ENCODE data around the gene MDM4.
"Not testable (repeated sequence)": the region's sequence is repeated elsewhere in the genome, so short reads cannot be mapped to it uniquely, and the experiment has no call there.

Gene MDM4

GRCh38 chr1:204507317-204508105 is 8.7 kb upstream of the MDM4 start:
- DNase-seq = peak; percentile 61
- in situ Hi-C loops (cut with HindIII; ENCODE audit: low pct_ligation_motif_present, low pct_unique_long_range_greater_than_20kb, low sequenced_read_pairs) = no loop called here

- DNase-seq = no peak
- in situ Hi-C loops (cut with HindIII; ENCODE audit: low pct_ligation_motif_present, low pct_unique_long_range_greater_than_20kb, low sequenced_read_pairs) = no loop called here
Measured at GRCh38 chr1:204509186-204509635, 7.0 kb upstream of the MDM4 start.

DNA sequence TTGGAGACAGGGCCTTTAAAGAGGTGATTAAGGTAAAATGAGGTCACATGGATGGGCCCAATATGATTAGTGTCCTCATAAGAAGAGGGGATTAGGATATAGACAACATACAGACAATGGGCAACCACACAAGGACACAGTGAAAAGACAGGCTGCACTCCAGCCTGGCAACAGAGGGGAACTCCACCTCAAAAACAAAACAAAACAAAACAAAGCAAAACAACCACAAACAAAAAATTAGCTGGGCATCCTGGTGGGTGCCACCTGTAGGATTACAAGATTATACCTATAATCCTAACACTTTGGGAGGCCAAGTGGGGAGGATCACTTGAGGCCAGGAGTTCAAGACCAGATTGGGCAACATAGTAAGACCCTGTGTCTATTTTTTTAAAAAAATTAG is 4.8 kb upstream of the MDM4 start:
- DNase-seq = no peak
- in situ Hi-C loops (cut with HindIII; ENCODE audit: low pct_ligation_motif_present, low pct_unique_long_range_greater_than_20kb, low sequenced_read_pairs) = no loop called here

DNA sequence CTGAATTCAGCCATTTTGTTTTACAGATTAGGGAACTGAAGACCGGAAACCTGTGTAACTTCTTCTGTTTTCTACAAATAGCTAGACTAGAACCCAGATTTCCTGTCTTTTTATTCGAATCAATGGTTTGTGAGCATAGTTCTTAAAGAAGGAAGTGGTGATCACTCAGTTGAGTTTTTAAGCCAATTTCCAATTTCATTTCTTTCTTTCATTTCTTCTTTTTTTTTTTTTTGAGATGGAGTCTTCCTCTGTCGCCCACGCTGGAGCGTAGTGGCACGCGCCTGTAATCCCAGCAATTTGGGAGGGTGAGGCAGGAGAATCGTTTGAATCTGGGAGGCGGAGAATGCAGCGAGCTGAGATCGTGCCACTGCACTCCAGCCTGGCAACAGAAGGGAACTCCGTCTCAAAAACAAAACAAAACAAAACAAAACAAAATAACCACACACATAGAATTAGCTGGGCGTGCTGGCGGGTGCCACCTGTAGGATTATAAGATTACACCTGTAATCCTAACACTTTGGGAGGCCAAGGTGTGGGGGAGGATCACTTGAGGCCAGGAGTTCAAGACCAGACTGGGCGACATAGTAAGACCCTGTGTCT is 3.0 kb upstream of the MDM4 start:
- DNase-seq = no peak
- in situ Hi-C loops (cut with HindIII; ENCODE audit: low pct_ligation_motif_present, low pct_unique_long_range_greater_than_20kb, low sequenced_read_pairs) = no loop called here

DNA sequence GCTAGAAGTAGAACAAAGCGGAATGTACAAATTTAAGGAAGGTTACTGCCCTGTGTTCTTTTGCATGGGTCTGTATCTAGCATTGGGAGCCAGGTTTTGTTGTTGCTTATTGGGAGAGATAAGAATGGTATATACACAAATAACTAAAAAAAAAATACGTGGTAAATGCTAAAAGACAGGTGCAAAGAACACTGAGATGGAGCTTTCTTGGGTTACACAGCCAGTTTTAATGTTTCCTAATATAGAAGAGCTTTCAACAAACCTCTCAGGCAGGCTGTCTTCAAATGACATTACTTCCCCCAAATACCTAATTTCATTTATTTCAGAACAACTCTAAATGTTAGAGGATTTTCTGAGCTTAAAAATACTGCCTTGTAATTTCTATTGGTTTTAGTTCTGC is 1.4 kb upstream of the MDM4 start:
- in situ Hi-C loops (cut with HindIII; ENCODE audit: low pct_ligation_motif_present, low pct_unique_long_range_greater_than_20kb, low sequenced_read_pairs) = no loop called here
- DNase-seq = no peak

DNA sequence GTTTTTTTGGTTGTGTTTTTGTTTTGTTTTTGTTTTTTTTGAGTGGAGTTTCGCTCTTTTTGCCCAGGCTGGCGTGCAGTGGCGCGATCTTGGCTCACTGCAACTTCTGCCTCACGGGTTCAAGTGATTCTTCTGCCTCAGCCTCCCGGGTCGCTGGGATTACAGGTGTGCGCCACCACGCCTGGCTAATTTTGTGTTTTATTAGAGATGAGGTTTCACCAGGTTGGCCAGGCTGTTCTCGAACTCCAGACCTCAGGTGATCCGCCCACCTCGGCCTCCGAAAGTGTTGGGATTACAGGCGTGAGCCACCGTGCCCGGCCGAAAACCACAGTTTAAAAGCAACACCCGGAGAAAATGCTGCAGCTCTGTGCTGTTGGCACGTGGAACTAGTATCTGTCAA is 1.2 kb downstream of the MDM4 start:
- DNase-seq; in situ Hi-C loops (cut with HindIII; ENCODE audit: low pct_ligation_motif_present, low pct_unique_long_range_greater_than_20kb, low sequenced_read_pairs): not testable (repeated sequence)

DNA sequence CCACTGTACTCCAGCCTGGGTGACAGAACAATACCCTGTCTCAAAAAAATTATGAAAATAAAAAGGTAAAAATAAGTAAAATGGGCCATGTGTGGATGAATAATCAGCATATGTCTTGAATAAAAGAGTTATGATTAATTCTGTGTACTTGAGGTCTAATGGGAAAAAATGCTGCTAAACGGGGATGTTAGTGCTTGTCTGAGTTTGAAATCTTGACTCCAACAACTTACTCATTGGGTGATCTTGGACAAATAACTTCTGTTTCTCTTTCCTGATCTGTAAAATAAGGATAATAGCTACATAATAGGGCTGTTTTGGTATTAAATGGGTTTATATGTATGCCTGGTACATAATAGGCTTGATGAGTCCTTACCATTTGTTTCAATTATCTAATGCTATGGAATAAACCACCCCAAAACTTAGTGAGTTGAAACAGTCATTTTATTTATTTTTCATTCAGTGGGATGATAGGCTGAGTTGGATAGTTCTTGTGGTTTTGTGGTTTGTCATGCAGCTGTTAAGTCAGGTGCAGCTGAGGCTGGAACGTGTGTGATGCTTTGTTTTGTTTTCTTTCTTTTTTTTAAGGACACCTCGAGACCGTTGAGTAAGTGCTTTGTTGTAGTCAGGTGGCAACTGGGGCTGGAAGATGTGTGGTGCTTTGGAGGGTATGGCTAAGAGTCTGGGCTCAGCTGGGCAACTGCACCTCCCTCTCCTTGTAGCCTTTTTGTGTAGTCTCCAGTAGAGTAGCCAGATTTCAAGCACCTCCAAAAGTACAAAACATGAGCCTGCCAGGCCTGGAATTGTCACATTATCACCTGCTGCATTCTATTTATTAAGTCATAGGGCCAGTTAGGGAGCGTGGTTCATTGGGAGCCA is 4.9 kb downstream of the MDM4 start:
- peak; percentile 62 for DNase-seq

DNA sequence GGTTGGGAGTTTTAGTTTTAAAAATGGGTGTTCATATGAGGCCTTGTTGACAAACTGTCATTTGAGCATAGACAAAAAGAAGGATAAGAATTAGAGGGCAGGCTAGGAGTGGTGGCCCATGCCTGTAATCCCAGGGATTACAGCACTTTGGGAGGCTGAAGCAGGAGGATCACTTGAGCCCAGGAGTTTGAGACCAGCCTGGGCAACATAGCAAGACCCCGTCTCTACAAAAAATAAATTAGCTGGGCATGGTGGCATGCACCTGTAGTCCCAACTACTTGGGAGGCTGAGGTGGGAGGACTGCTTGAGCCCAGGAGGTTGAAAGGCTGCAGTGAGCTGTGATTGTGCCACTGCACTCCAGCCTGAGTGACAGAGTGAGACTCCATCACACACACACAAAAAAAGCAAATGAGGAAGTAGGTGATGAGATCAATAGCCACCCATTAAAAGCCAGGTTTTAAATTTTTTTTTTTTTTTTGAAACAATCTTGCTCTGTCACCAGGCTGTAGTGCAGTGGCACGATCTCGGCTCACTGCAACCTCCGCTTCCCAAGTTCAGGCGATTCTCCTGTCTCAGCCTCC is 5.8 kb downstream of the MDM4 start:
- DNase-seq; in situ Hi-C loops (cut with HindIII; ENCODE audit: low pct_ligation_motif_present, low pct_unique_long_range_greater_than_20kb, low sequenced_read_pairs): not testable (repeated sequence)

More for the DNA sequence above, 4.9 kb downstream of the MDM4 start:
- in situ Hi-C loops (cut with HindIII; ENCODE audit: low pct_ligation_motif_present, low pct_unique_long_range_greater_than_20kb, low sequenced_read_pairs) = no loop called here

DNA sequence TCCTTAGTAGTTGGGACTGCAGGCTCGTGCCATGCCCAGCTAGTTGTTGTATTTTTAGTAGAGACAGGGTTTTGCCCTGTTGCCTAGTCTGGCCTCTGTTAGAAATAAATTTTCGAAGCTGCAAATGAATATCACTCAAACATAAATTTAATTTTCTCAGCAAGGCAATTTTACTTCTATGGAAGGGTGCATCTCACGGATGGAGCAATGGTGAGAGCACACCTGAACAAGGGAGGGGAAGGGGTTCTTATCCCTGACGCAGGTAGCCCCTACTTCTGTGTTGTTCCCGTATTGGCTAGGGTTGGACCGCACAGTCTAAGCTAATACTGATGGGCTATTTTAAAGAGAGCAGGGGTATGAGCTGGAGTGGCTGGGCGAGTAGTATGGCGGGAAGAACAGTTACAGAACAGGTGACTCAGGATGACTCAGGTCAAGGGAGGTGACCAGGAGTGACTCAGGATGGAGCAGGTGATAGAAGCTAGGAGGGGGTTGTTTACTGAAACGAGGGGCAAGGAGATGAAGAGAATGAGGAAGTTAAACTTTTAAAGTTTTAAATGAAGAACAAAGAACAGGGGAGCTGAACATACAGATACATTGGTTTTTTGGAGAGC is 7.5 kb downstream of the MDM4 start:
- in situ Hi-C loops (cut with HindIII; ENCODE audit: low pct_ligation_motif_present, low pct_unique_long_range_greater_than_20kb, low sequenced_read_pairs) = no loop called here
- no peak for DNase-seq

- no peak for DNase-seq
- in situ Hi-C loops (cut with HindIII; ENCODE audit: low pct_ligation_motif_present, low pct_unique_long_range_greater_than_20kb, low sequenced_read_pairs) = no loop called here
Measured at GRCh38 chr1:204524986-204525385, 8.8 kb downstream of the MDM4 start.

DNA sequence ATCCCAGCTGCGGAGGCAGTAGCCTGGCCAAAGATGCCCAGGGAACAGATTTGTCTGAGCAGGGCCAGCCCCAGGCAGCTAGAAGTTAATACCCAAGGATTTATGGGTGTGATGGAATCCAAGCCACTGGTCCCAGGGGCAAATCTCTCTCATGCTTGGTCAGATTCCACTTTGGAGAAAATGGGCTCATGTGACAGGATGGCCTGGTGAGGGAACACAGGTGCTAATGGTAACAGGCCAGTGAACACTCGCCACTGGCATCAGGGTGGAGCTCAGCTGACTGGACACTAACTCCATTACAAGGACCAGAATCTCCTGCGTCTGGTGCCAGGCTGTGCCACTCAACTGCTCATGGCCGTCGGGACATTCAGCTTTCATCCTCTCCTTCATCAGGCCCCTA is 12.0 kb downstream of the MDM4 start:
- no peak for DNase-seq
- in situ Hi-C loops (cut with HindIII; ENCODE audit: low pct_ligation_motif_present, low pct_unique_long_range_greater_than_20kb, low sequenced_read_pairs) = no loop called here

DNA sequence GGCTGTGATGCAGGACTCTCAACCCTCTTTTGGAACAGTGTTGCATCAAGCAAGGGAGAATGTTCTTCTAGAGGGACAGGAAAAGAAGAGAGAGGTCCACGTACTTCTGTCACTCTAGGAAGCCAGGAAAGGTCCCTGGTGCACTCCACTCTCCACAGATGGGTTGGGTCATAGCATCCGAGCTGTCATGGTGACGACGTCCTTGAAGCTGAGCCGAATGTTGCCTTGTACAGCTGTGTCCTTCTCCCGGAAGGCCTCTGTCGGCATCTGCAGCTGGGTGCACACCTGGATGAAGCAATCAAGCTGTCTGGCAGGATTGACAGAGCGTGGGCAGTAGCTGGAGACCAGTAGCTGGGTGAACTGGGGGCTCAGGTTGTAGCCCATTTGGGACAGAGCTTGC is 12.5 kb downstream of the MDM4 start:
- no peak for DNase-seq
- in situ Hi-C loops (cut with HindIII; ENCODE audit: low pct_ligation_motif_present, low pct_unique_long_range_greater_than_20kb, low sequenced_read_pairs) = no loop called here

- DNase-seq = no peak
- in situ Hi-C loops (cut with HindIII; ENCODE audit: low pct_ligation_motif_present, low pct_unique_long_range_greater_than_20kb, low sequenced_read_pairs) = no loop called here
Measured at GRCh38 chr1:204529371-204529895, 13.2 kb downstream of the MDM4 start.

- DNase-seq = no peak
- in situ Hi-C loops (cut with HindIII; ENCODE audit: low pct_ligation_motif_present, low pct_unique_long_range_greater_than_20kb, low sequenced_read_pairs) = no loop called here
Measured at GRCh38 chr1:204530932-204531331, 14.7 kb downstream of the MDM4 start.

GRCh38 chr1:204532832-204533231 is 16.6 kb downstream of the MDM4 start:
- DNase-seq = no peak

GRCh38 chr1:204541626-204542025 is 25.4 kb downstream of the MDM4 start:
- in situ Hi-C loops (cut with HindIII; ENCODE audit: low pct_ligation_motif_present, low pct_unique_long_range_greater_than_20kb, low sequenced_read_pairs) = no loop called here
- no peak for DNase-seq

More at GRCh38 chr1:204532832-204533231, 16.6 kb downstream of the MDM4 start:
- in situ Hi-C loops (cut with HindIII; ENCODE audit: low pct_ligation_motif_present, low pct_unique_long_range_greater_than_20kb, low sequenced_read_pairs) = no loop called here

DNA sequence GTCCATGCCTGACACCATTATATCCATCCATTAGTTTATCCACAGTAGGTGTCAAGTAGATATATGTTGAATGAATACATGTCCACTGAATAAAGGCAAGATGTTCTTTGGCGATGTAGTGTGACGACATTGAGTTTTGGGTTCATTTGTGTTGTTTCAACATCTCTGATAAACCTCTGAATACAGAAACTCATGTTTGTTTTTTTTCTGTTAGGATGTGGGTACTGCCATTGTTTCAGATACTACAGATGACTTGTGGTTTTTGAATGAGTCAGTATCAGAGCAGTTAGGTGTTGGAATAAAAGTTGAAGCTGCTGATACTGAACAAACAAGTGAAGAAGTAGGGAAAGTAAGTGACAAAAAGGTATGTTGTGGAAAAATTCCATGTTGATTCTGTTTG is 28.1 kb downstream of the MDM4 start:
- DNase-seq = no peak
- in situ Hi-C loops (cut with HindIII; ENCODE audit: low pct_ligation_motif_present, low pct_unique_long_range_greater_than_20kb, low sequenced_read_pairs) = no loop called here

DNA sequence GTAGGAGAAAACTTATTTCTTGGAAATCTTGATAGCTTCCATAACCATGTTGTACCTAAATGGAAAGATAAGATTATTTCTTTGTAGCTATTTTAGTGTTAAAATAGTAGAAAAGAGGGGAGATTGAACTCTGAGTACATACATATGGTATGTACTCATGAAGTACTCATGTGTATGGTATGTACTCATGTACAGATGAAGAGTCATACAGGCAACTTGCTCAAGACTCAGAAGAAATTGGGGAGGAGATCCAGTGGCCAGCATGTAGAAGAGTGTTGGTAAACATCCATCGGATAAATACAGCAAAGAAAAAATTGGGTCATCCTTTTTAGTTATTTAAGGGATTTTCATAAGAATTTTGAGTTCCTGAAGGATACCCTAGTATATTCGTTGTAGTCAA is 29.0 kb downstream of the MDM4 start:
- in situ Hi-C loops (cut with HindIII; ENCODE audit: low pct_ligation_motif_present, low pct_unique_long_range_greater_than_20kb, low sequenced_read_pairs) = no loop called here
- no peak for DNase-seq

Measured in ACHN (cell line).